CD4-positive, CD25-positive, alpha-beta regulatory T cell (primary cell): ENCODE results near the gene SLC38A2. TPM values are rescaled to one million over a fixed set of nuclear protein-coding genes. Genes with fewer than 3 reads are reported as not detected.
A peak's percentile ranks its signal among the peaks of the same experiment; 100 is the strongest.

ENCODE experiments used
- ATAC-seq, 2 donors: fragments of 150-1000 bp; cut with Tn5 transposase; one replicate each; pipeline ENCODE4 v1.10.0; 2021; ENCODE audit warnings: low read depth in 2 of 2, moderate number of reproducible peaks in 2 of 2, moderate library complexity in 1 of 2
- DNase-seq, 3 donors: peaks; one replicate each; pipeline versions ENCODE4 v3.0.0 to v3.0.0-alpha.2; 2012 to 2022; ENCODE audit warnings: mixed read lengths in 1 of 3
- H3K27ac ChIP-seq: one replicate; pipeline ENCODE4 v1.7.0; 2013; ENCODE audit warnings: mild to moderate bottlenecking, low read length; ENCODE audit not compliant: insufficient read depth, poor library complexity, severe bottlenecking
- H3K27me3 ChIP-seq: one replicate; pipeline ENCODE4 v1.7.0; 2013; ENCODE audit warnings: low read length; ENCODE audit not compliant: control insufficient read depth, insufficient read depth
- H3K36me3 ChIP-seq: one replicate; pipeline ENCODE4 v1.7.0; 2013; ENCODE audit warnings: mild to moderate bottlenecking, low read length, moderate library complexity; ENCODE audit not compliant: control insufficient read depth, insufficient read depth
- H3K4me1 ChIP-seq: 2 replicates; pipeline ENCODE4 v1.7.0; 2013; ENCODE audit warnings: mild to moderate bottlenecking, low read length; ENCODE audit not compliant: insufficient read depth, control insufficient read depth, poor library complexity, severe bottlenecking
- H3K4me3 ChIP-seq: one replicate; pipeline ENCODE4 v1.7.0; 2013; ENCODE audit warnings: low read depth, mild to moderate bottlenecking, low read length, moderate library complexity
- H3K9me3 ChIP-seq, 2 experiments: 1 replicate in 1 of 2; 2 replicates in 1 of 2; pipeline ENCODE4 v1.7.0; 2013; ENCODE audit warnings: low read length in 2 of 2, mild to moderate bottlenecking in 1 of 2, moderate library complexity in 1 of 2; ENCODE audit not compliant: control insufficient read depth in 2 of 2
- H3K27ac Mint-ChIP-seq, 3 donors: one replicate each; pipeline ENCODE4 v1.8.0; 2020 to 2022; ENCODE audit warnings: mild to moderate bottlenecking in 3 of 3, mixed read lengths in 3 of 3, moderate library complexity in 2 of 3
- H3K27me3 Mint-ChIP-seq: one replicate; pipeline ENCODE4 v1.8.0; 2022; ENCODE audit warnings: mild to moderate bottlenecking, mixed read lengths
- H3K36me3 Mint-ChIP-seq: one replicate; pipeline ENCODE4 v1.8.0; 2020; ENCODE audit warnings: mixed read lengths
- H3K4me1 Mint-ChIP-seq, 4 donors: one replicate each; pipeline ENCODE4 v1.8.0; 2020 to 2022; ENCODE audit warnings: mixed read lengths in 4 of 4, mild to moderate bottlenecking in 1 of 4
- H3K4me3 Mint-ChIP-seq, 4 donors: one replicate each; pipeline ENCODE4 v1.8.0; 2020 to 2022; ENCODE audit warnings: mild to moderate bottlenecking in 4 of 4, mixed read lengths in 4 of 4, moderate library complexity in 3 of 4
- H3K9me3 Mint-ChIP-seq, 7 donors: one replicate each; pipeline ENCODE4 v1.8.0; 2020 to 2022; ENCODE audit warnings: mixed read lengths in 7 of 7, mild to moderate bottlenecking in 3 of 7, moderate library complexity in 2 of 7
- polyA plus RNA-seq, 4 donors: library from polyadenylated mRNA; unstranded; fragments of 300-500 nt; fragmentation: Illumina TruSeq; gene quantifications; one replicate each; pipeline ENCODE4 v1.2.3, GENCODE V29; 2021
- total RNA-seq: library from RNA; stranded (reverse); gene quantifications from one replicate; pipeline ENCODE4 v1.2.3, GENCODE V29; 2022

The SLC38A2 gene
- total and polyA plus RNA-seq, 5 donors from 2014 or later, result 53.0 to 186 (median 90.1) TPM

DNA sequence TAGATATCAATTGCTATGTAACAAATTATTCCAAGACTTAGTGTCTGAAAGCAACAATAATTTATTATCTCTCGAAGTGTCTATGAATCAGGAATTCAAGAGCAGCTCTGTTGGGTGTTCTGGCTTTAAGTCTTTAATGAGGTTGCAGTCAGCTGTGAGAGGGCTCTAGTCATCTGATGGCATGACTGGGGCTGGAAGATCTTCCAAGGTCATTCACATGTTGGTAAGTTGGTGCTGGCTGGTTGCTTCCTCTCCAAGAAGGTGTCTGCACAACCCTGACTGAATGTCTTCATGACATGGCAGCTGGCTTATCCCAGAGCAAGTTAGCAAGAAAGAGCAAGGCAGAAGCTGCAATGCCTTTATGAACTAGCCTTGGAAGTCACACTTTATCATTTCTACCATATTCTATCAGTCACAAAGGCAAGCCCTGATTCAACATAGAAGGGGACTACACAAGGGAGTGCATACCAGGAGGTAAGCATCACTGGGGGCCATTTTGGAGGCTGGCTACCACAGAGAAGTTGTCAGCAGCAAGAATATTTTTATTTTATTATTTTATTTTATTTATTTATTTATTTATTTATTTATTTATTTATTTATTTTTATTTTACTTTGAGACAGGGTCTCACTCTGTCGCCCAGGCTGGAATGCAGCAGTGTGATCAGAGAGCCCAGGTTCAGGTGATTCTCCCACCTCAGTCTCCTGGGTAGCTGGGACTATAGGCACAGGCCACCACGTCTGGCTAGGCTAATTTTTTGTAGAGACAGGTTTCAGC, 7.6 kb upstream of the SLC38A2 start:
- Histone ChIP-seq H3K27ac (no peak overlapping the region), H3K4me3 (no peak overlapping the region), H3K27me3 (no peaks in the 10 kb centered on the region), H3K36me3 (no peaks in the 10 kb centered on the region), H3K4me1 (peaks cover 15% of the 10 kb centered on the region), H3K9me3 (no peaks in the 10 kb centered on the region)
- peaks cover 17 to 27% (median 19%) of the 10 kb centered on the region in 4 donors for H3K4me1 Mint-ChIP-seq
- DNase-seq (no peak), ATAC-seq (no peak)
- no peaks in the 10 kb centered on the region for H3K9me3 Mint-ChIP-seq
- H3K27ac Mint-ChIP-seq, result no peak overlapping the region
- H3K4me3 Mint-ChIP-seq, result peak overlapping the region in 1 of 4 donors; percentile 85
- peaks cover 4% of the 10 kb centered on the region for H3K27me3 Mint-ChIP-seq
- no peaks in the 10 kb centered on the region for H3K36me3 Mint-ChIP-seq

DNA sequence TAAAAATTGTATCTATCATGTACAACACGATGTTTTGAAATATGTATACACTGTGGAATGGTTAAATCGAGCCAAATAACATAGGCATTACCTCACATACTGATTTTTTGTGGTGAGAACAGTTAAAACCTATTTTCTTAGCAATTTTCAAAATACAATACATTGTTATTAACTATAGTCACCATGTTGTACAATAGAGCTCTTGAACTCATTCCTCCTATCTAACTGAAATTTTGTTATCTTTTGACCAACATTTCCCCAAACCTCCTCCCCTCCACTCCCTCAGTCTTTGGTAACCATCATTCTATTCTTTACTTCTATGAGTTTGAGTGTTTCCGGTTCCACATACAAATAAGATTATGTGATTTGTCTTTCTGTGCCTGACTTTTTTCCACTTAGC, 6.8 kb upstream of the SLC38A2 start:
- peaks cover 4% of the 10 kb centered on the region for H3K27me3 Mint-ChIP-seq
- no peaks in the 10 kb centered on the region for H3K9me3 Mint-ChIP-seq
- no peaks in the 10 kb centered on the region for H3K27me3 ChIP-seq
- no peaks in the 10 kb centered on the region for H3K36me3 Mint-ChIP-seq
- H3K27ac ChIP-seq, result no peak overlapping the region
- peak overlapping the region in 1 of 4 donors; percentile 85 for H3K4me3 Mint-ChIP-seq
- DNase-seq (no peak), ATAC-seq (no peak)
- H3K4me3 ChIP-seq, result no peak overlapping the region
- peaks cover 16 to 28% (median 21%) of the 10 kb centered on the region in 4 donors for H3K4me1 Mint-ChIP-seq
- no peak overlapping the region for H3K27ac Mint-ChIP-seq
- H3K9me3 ChIP-seq, result no peaks in the 10 kb centered on the region
- no peaks in the 10 kb centered on the region for H3K36me3 ChIP-seq
- H3K4me1 ChIP-seq, result peaks cover 14% of the 10 kb centered on the region

DNA sequence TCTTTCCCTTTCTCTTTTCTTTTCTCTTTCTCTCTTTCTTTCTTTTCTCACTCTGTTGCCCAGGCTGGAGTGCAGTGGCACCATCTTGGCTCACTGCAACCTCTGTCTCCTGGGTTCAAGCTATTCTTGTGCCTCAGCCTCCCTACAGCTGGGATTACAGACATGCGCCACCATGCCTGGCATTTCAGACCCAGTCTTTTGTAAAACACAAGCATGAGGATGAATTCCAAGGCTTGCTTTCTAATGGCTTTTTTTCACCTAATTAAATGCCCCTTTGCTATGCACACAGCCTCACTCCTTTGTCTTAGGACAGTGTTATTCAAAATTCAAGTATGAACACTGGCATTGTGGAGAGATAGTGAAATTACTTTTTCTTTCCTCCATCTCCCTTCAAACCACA, 6.0 kb upstream of the SLC38A2 start:
- DNase-seq, result no peak
- peaks cover 18% of the 10 kb centered on the region for H3K4me1 ChIP-seq
- ATAC-seq, result no peak
- no peaks in the 10 kb centered on the region for H3K36me3 ChIP-seq
- no peak overlapping the region for H3K27ac ChIP-seq
- no peaks in the 10 kb centered on the region for H3K9me3 ChIP-seq
- H3K4me3 Mint-ChIP-seq, result peak overlapping the region in 1 of 4 donors; percentile 62
- H3K36me3 Mint-ChIP-seq, result no peaks in the 10 kb centered on the region
- peaks cover 19 to 29% (median 23%) of the 10 kb centered on the region in 4 donors for H3K4me1 Mint-ChIP-seq
- no peaks in the 10 kb centered on the region for H3K27me3 ChIP-seq
- peaks cover 4% of the 10 kb centered on the region for H3K27me3 Mint-ChIP-seq
- peak overlapping the region in 1 of 3 donors; percentile 69 for H3K27ac Mint-ChIP-seq
- no peaks in the 10 kb centered on the region for H3K9me3 Mint-ChIP-seq
- H3K4me3 ChIP-seq, result no peak overlapping the region

DNA sequence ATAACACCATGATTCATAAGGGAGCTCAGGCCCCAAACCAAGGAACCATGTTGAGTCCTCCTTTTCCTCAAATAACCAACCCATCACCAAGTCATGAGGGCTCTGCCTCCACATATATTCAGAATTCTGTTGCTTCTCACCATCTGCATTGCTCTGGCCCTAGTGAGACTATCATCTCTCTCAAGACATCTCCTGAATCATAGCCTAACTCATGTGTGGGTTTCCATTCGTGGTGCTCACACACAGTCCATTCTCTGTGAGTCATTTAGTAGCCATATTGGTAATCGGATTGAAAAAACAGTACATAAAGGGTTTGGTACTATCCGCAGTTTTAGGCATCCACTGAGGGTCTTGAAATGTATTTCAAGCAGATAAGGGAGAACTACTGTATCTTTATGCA, 5.1 kb upstream of the SLC38A2 start:
- H3K27ac Mint-ChIP-seq, result peak overlapping the region in 1 of 3 donors; percentile 6
- H3K4me1 ChIP-seq, result peaks cover 18% of the 10 kb centered on the region
- no peaks in the 10 kb centered on the region for H3K9me3 Mint-ChIP-seq
- H3K36me3 Mint-ChIP-seq, result no peaks in the 10 kb centered on the region
- H3K9me3 ChIP-seq, result no peaks in the 10 kb centered on the region
- no peak overlapping the region for H3K4me3 ChIP-seq
- no peaks in the 10 kb centered on the region for H3K27me3 ChIP-seq
- ATAC-seq (no peak), DNase-seq (no peak)
- H3K27me3 Mint-ChIP-seq, result peaks cover 5% of the 10 kb centered on the region
- H3K4me1 Mint-ChIP-seq, result peaks cover 19 to 34% (median 25%) of the 10 kb centered on the region in 4 donors
- no peak overlapping the region for H3K27ac ChIP-seq
- H3K4me3 Mint-ChIP-seq, result peak overlapping the region in 1 of 4 donors; percentile 62
- no peaks in the 10 kb centered on the region for H3K36me3 ChIP-seq

DNA sequence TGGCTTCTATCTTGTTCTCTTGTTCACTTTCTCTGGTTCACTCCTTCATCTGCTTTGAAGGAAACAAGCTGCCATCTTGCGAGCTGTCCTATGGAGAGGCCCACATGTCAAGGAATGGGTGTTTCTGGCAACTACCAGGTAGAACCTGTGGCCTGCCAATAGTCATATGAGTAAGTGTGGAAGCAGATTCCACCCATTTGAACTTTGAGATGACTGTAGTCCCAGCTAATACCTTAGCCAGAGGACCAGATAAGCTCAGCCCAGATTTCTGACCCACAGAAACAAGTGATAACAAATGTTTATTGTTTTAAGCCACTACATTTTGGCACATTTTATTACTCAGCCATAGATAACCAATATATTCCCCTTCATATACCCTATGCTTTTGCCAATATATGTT, 4.0 kb upstream of the SLC38A2 start:
- ATAC-seq, result no peak
- Histone ChIP-seq H3K27me3 (no peaks in the 10 kb centered on the region), H3K9me3 (no peaks in the 10 kb centered on the region), H3K27ac (no peak overlapping the region), H3K4me1 (peaks cover 19% of the 10 kb centered on the region), H3K4me3 (no peak overlapping the region), H3K36me3 (no peaks in the 10 kb centered on the region)
- Mint-ChIP-seq H3K36me3 (no peaks in the 10 kb centered on the region), H3K27ac (peak overlapping the region in 1 of 3 donors; percentile 9), H3K4me1 (peaks cover 16 to 31% (median 24%) of the 10 kb centered on the region in 4 donors), H3K9me3 (peaks cover 0 to 2% (median 0%) of the 10 kb centered on the region in 7 donors), H3K4me3 (peak overlapping the region in 1 of 4 donors; percentile 99), H3K27me3 (peaks cover 12% of the 10 kb centered on the region)
- DNase-seq, result no peak

DNA sequence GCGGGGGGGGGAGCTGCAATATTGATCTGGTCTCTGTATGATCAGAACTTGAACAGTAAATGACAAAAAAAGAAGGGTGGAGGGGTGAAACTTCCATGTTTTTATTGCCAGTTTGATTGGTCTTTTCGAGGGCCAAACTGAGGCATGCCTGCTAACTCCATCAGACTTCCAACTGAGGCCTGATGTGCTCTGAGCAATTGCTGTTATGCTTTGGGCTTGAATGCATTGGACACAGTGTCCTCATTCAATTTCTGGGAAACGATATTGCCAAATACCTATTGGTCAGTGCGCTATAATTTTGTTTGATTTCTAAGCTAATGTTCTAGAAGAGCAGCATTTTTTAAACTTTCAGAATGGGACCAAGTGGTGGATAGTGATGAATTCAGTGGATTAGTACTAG, 2.1 kb upstream of the SLC38A2 start:
- DNase-seq (no peak), ATAC-seq (no peak)
- peaks cover 13% of the 10 kb centered on the region for H3K36me3 ChIP-seq
- Mint-ChIP-seq H3K4me3 (peak overlapping the region in 1 of 4 donors; percentile 99), H3K4me1 (peaks cover 19 to 45% (median 34%) of the 10 kb centered on the region in 4 donors), H3K36me3 (peaks cover 12% of the 10 kb centered on the region), H3K27me3 (peaks cover 17% of the 10 kb centered on the region), H3K9me3 (peaks cover 0 to 2% (median 0%) of the 10 kb centered on the region in 7 donors), H3K27ac (peak overlapping the region in 2 of 3 donors; percentile 90 to 97)
- H3K9me3 ChIP-seq, result no peaks in the 10 kb centered on the region
- peaks cover 32% of the 10 kb centered on the region for H3K4me1 ChIP-seq
- H3K4me3 ChIP-seq, result peak overlapping the region; percentile 96
- H3K27ac ChIP-seq, result peak overlapping the region; percentile 91
- H3K27me3 ChIP-seq, result no peaks in the 10 kb centered on the region

DNA sequence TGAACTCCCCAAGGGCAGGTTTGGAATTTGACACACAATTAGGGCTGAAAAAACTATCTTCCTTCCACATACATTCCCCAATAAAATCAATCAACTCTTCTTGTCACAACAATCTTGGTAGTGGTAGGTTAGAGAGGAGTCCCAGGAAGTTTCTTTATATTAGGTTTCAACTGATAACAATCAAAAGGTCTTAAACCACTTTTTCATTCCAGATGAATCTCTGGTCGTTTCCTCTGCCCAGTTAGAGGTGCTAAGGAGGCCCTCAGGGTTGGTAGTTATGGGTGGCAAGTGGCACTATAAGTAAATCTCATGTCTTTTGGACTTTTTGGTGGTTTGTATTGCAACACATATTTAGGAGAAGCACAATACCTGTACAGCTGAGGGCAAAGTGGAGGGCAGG, 1.7 kb upstream of the SLC38A2 start:
- H3K27me3 ChIP-seq, result no peaks in the 10 kb centered on the region
- H3K27ac Mint-ChIP-seq, result peak overlapping the region in 2 of 3 donors; percentile 90 to 97
- no peak for DNase-seq
- H3K4me1 ChIP-seq, result peaks cover 36% of the 10 kb centered on the region
- peaks cover 0 to 2% (median 0%) of the 10 kb centered on the region in 7 donors for H3K9me3 Mint-ChIP-seq
- peaks cover 17% of the 10 kb centered on the region for H3K27me3 Mint-ChIP-seq
- peaks cover 17% of the 10 kb centered on the region for H3K36me3 ChIP-seq
- no peaks in the 10 kb centered on the region for H3K9me3 ChIP-seq
- H3K4me3 ChIP-seq, result peak overlapping the region; percentile 96
- peak overlapping the region; percentile 91 for H3K27ac ChIP-seq
- peaks cover 19 to 49% (median 37%) of the 10 kb centered on the region in 4 donors for H3K4me1 Mint-ChIP-seq
- no peak for ATAC-seq
- peaks cover 14% of the 10 kb centered on the region for H3K36me3 Mint-ChIP-seq
- peak overlapping the region; percentile 94 to 100 (median 98) for H3K4me3 Mint-ChIP-seq
